ENCODE measurements around the gene ZNF662. TPM values are rescaled to one million over a fixed set of nuclear protein-coding genes. Genes with fewer than 3 reads are reported as not detected.

The ZNF662 gene
- polyA plus RNA-seq, 1 experiment: 1.3 TPM

- no peak for TF ChIP-seq CTCF (IDR thresholded peaks at IDR 0.05; ENCODE audit: low read depth, low read length)
- Histone ChIP-seq H3K27ac (ENCODE audit: low read depth, low read length) (no peak overlapping the region), H3K27me3 (ENCODE audit: control insufficient read depth, insufficient read depth, low read length) (no peaks in the 10 kb centered on the region), H3K4me3 (ENCODE audit: low read depth, low read length) (no peak overlapping the region), H3K9me3 (ENCODE audit: control insufficient read depth, insufficient read depth, low read length) (no peaks in the 10 kb centered on the region)
- DNase-seq (ENCODE audit: low read depth, low spot score): no peak
- ChIA-PET CTCF (interaction anchor here (0.6 to 4.6 kb wide), 11 partner anchors 8 to 1285 kb away, joined by 3 to 208 read pairs (median 11); partner anchors contain the start of gene SNRK), POLR2A (no interaction called here)
Observed at GRCh38 chr3:42960282-42960681, 54.3 kb downstream of the ZNF662 start.

DNA sequence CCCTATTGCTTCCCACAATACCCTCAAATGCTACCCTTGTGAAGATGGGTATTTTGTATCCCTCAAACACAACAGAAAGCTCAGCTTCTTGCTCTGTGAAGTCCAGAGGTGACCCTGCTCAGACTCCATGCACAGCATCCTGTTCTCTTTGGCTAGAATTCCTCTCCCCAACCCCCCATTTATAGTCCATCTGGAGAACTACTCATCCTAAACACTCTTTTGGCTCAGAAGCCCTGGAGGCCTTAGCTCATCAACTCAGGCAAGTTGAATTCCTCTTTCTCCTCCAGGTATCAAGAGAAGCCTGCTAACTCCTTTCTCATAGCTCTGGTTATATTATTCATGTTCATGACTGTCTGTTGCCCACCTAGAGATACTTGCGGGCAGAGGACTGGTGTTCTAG, 54.8 kb downstream of the ZNF662 start:
- Histone ChIP-seq H3K27ac (ENCODE audit: low read depth, low read length) (no peak overlapping the region), H3K27me3 (ENCODE audit: control insufficient read depth, insufficient read depth, low read length) (no peaks in the 10 kb centered on the region), H3K9me3 (ENCODE audit: control insufficient read depth, insufficient read depth, low read length) (no peaks in the 10 kb centered on the region), H3K4me3 (ENCODE audit: low read depth, low read length) (no peak overlapping the region)
- TF ChIP-seq CTCF (IDR thresholded peaks at IDR 0.05; ENCODE audit: low read depth, low read length): no peak
- CTCF ChIA-PET: interaction anchor here (0.6 to 4.6 kb wide), 28 partner anchors 9 to 1284 kb away, joined by 3 to 208 read pairs (median 5); partner anchors contain the start of gene SNRK
- no peak for DNase-seq (ENCODE audit: low read depth, low spot score)
- POLR2A ChIA-PET: no interaction called here

- H3K27ac ChIP-seq (ENCODE audit: low read depth, low read length): no peak overlapping the region
- ChIA-PET POLR2A (interaction anchor here (0.9 kb wide), 1 partner anchor 192 kb away, joined by 6 read pairs; no protein-coding TSS in a partner anchor), CTCF (interaction anchor here (0.6 to 4.6 kb wide), 83 partner anchors 8 to 1272 kb away, joined by 3 to 208 read pairs (median 4); partner anchors contain the start of genes GASK1A, POMGNT2 and SNRK)
- TF ChIP-seq CTCF (IDR thresholded peaks at IDR 0.05; ENCODE audit: low read depth, low read length): peak; percentile 61
- H3K9me3 ChIP-seq (ENCODE audit: control insufficient read depth, insufficient read depth, low read length): no peaks in the 10 kb centered on the region
- no peaks in the 10 kb centered on the region for H3K27me3 ChIP-seq (ENCODE audit: control insufficient read depth, insufficient read depth, low read length)
- DNase-seq (ENCODE audit: low read depth, low spot score): peak; percentile 7
- no peak overlapping the region for H3K4me3 ChIP-seq (ENCODE audit: low read depth, low read length)
Observed at GRCh38 chr3:42961633-42962032, 55.7 kb downstream of the ZNF662 start.

- H3K27ac ChIP-seq (ENCODE audit: low read depth, low read length): no peak overlapping the region
- no peak for DNase-seq (ENCODE audit: low read depth, low spot score)
- no peak for TF ChIP-seq CTCF (IDR thresholded peaks at IDR 0.05; ENCODE audit: low read depth, low read length)
- H3K9me3 ChIP-seq (ENCODE audit: control insufficient read depth, insufficient read depth, low read length): no peaks in the 10 kb centered on the region
- H3K4me3 ChIP-seq (ENCODE audit: low read depth, low read length): no peak overlapping the region
- ChIA-PET POLR2A (no interaction called here), CTCF (interaction anchor here (0.5 to 4.6 kb wide), 4 partner anchors 13 to 1034 kb away, joined by 3 to 208 read pairs (median 4); no protein-coding TSS in a partner anchor)
- no peaks in the 10 kb centered on the region for H3K27me3 ChIP-seq (ENCODE audit: control insufficient read depth, insufficient read depth, low read length)
Observed at GRCh38 chr3:42963269-42963668, 57.3 kb downstream of the ZNF662 start.

DNA sequence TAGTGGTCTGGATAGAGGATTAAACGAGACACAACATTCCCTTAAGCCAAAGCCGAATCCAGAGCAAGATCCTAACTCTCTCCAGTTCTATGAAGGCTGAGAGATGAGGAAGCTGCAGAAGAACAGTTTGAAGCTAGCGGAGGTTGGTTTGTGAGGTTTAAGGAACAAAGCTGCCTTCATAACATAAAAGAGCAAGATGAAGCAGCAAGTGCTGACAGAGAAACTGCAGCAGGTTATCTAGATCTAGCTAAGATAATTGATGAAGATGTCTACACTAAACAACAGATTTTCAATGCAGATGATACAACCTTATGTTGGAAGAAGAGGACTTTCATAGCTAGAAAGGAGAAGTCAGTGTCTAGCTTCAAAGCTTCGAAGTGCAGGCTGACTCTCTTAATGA, 58.3 kb downstream of the ZNF662 start:
- Histone ChIP-seq H3K27ac (ENCODE audit: low read depth, low read length) (no peak overlapping the region), H3K9me3 (ENCODE audit: control insufficient read depth, insufficient read depth, low read length) (no peaks in the 10 kb centered on the region), H3K4me3 (ENCODE audit: low read depth, low read length) (no peak overlapping the region), H3K27me3 (ENCODE audit: control insufficient read depth, insufficient read depth, low read length) (no peaks in the 10 kb centered on the region)
- no peak for DNase-seq (ENCODE audit: low read depth, low spot score)
- no peak for TF ChIP-seq CTCF (IDR thresholded peaks at IDR 0.05; ENCODE audit: low read depth, low read length)
- CTCF ChIA-PET: interaction anchor here (1.2 to 1.6 kb wide), 3 partner anchors 123 to 191 kb away, joined by 3 to 7 read pairs (median 6); no protein-coding TSS in a partner anchor
- POLR2A ChIA-PET: no interaction called here

Other genes starting within 250 kb of the ZNF662 start
- gene KLHL40, start 220.6 kb upstream of the ZNF662 start, polyA plus RNA-seq (2011; rRNA removed): not detected in 2 replicates
- gene HHATL, start 203.3 kb upstream of the ZNF662 start, polyA plus RNA-seq (2011; rRNA removed): not detected in 2 replicates
- 0.20 TPM in 1 of 2 replicates, not detected in the other for gene CCDC13, start 132.9 kb upstream of the ZNF662 start, polyA plus RNA-seq (2011; rRNA removed)
- gene HIGD1A, start 101.7 kb upstream of the ZNF662 start, polyA plus RNA-seq (2011; rRNA removed): 158 and 225 TPM in 2 replicates
- 0.04 TPM in 1 of 2 replicates, not detected in the other for gene ACKR2, start 96.7 kb upstream of the ZNF662 start, polyA plus RNA-seq (2011; rRNA removed)
- not detected in 2 replicates for gene CYP8B1, start 30.3 kb upstream of the ZNF662 start, polyA plus RNA-seq (2011; rRNA removed)
- gene GASK1A, start 73.2 kb downstream of the ZNF662 start, polyA plus RNA-seq (2011; rRNA removed): 0.43 and 0.46 TPM in 2 replicates
- gene POMGNT2, start 199.9 kb downstream of the ZNF662 start, polyA plus RNA-seq (2011; rRNA removed): 9.3 and 10.8 TPM in 2 replicates

Data from AG04450 (cell line).